ENCODE measurements around the gene ZNF302.
"Not testable (repeated sequence)": the region's sequence is repeated elsewhere in the genome, so short reads cannot be mapped to it uniquely, and the experiment has no call there.

GRCh38 chr19:34668077-34668689, 9.3 kb upstream of the ZNF302 start:
- TF ChIP-seq CTCF (IDR thresholded peaks at IDR 0.05; ENCODE audit: low read depth, low read length, missing input control); FOXA1 (IDR thresholded peaks at IDR 0.05); GABPA (IDR thresholded peaks at IDR 0.05 in 1 of 2, conservative IDR thresholded peaks at IDR 0.05 in 1 of 2); SP1 (IDR thresholded peaks at IDR 0.05); TAF1 (conservative IDR thresholded peaks at IDR 0.05); RAD21 (IDR thresholded peaks at IDR 0.05); MAX (IDR thresholded peaks at IDR 0.05); ATF3 (IDR thresholded peaks at IDR 0.05); EGR1 (IDR thresholded peaks at IDR 0.05; ENCODE audit: low read depth in 2 of 2): not testable (repeated sequence)
